Measurements from ENCODE around the gene SREBF2. TPM values are rescaled to one million over a fixed set of nuclear protein-coding genes. Genes with fewer than 3 reads are reported as not detected.
"Not testable (repeated sequence)": the region's sequence is repeated elsewhere in the genome, so short reads cannot be mapped to it uniquely, and the experiment has no call there.

Gene SREBF2
- polyA plus RNA-seq, 3 donors: 20.8 to 40.6 (median 35.8) TPM

DNA sequence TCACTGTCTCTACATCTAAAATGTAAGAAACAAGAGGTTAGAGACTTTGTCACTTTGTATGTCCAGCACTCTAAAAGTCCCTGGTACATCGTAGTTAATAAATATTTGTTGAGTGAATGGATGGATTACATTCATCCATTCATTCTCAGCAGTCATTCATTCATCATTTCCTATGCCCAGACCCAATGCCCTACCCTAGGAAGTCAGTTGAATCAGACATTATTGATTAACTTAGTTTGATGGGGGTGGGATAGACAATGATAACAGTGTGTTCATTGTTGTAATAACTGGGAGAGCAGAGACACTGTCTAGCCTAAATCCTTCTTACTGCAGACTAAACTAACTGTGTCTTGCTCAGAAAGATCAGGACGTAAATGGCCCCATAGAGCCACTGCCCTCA lies 115.2 kb downstream of the SREBF2 start:
- H3K27ac ChIP-seq (ENCODE audit: low read depth, low read length): no peak overlapping the region
- 86 to 95% (median 91%) methylated on average over 2 of the region's 2 CpGs for WGBS, 3 donors

DNA sequence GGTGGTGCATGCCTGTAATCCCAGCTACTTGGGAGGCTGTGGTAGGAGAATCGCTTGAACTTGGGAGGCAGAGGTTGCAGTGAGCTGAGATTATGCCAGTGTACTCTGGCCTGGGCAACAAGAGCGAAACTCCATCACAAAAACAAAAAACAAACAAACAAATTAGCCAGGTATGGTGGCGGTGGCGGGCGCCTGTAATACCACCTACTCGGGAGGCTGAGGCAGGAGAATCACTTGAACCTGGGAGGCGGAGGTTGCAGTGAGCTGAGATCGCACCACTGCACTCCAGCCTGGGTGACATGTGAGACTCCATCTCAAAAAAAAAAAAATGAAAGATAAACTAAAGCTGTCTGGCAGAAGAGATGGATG lies 116.0 kb downstream of the SREBF2 start:
- not testable (repeated sequence) for H3K27ac ChIP-seq (ENCODE audit: low read depth, low read length)
- 83 to 94% (median 84%) methylated on average over 8 of the region's 8 CpGs for WGBS, 3 donors

DNA sequence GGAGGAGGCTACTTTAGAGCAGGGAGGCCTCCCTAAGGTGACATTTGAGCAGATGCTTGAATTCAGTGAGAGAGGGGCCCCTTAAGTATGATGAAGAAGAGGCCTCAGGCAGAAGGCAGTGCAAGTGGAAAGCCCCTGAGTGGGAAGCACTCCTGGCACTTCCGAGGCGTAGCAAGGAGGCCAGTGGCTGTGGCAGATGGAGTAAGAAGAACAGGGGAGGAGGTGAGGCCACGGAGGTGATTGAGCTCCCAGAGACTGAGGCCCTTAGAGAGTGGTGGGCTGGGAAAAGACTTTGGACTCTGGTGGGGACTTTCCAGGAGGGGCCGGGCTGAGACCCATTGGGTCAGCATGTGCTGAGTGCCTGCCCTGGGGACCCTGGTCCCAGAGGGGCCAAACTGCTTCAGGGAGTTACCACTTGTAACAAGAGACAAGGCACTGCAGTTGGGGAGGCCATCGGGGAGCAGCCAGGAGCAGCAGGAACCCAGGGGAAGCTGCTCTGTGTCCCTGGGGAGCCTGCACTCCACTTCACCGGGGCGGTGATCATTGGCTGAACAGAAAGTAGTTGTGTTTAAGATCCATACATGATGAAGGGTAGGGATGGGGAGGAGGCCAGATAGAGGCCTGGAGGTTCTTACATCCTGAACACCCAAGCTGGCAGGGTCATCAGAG lies 116.5 kb downstream of the SREBF2 start:
- no peak overlapping the region for H3K27ac ChIP-seq (ENCODE audit: low read depth, low read length)
- 88 to 92% (median 90%) methylated on average over 7 of the region's 7 CpGs for WGBS, 3 donors

DNA sequence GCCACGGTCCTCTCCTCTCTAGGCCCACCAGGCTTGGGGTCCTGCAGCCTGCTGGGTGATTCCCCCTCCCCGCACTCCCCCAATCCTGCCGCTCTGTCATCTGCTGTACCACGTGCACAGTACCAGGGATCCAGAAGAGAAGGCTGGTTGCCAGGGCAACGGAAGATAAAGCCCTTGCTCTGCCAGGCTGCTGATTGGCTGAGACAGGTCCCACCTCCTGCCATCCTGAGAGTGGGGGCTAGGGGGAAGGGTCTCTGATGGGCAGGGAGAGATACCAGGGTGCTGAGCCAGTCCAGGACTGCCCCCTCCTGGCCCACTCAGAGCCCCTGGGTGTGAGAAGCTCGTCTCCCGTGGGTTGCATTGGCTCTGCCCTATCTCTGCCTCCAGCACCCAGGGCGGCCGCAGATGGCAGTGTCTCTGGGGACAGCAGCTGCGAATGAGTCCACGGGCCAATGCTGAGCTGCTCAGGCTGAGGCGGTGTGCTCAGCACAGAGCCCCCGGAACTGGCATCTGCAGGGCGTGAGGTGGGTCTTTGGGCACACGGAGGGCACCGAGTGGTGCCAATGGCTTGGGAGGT lies 119.1 kb downstream of the SREBF2 start, which contains the start of gene SMIM45:
SMIM45 (plus strand) TSS at position 253 of the 577 bp plus-strand sequence.
- 49 to 72% (median 72%) methylated on average over 15 to 16 of the region's 16 CpGs for WGBS, 3 donors
- H3K27ac ChIP-seq (ENCODE audit: low read depth, low read length): no peak within 1 kb of the TSS

DNA sequence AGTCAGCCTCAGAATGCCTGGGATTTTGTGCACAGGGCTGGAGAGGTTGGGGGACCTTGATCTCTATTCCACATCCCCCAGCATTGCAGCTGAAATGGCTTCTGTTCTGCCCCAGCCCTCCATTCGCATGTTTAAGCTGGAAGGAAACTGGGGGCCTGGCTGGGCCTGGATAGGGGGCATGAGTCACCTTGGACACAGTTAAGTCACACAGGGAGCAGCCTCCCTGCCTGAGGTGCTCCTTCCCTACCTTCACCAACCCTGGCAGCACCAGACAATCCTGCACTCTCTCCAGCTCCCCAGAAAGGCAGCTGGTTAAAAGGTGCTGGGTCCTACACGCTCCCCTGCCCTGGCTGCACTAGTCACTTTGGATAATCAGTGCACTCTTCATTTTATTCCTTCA lies 119.8 kb downstream of the SREBF2 start:
- 88 to 91% (median 90%) methylated on average over 2 of the region's 2 CpGs for WGBS, 3 donors
- H3K27ac ChIP-seq (ENCODE audit: low read depth, low read length): no peak overlapping the region

Other genes with a start within 250 kb of the SREBF2 start
- gene PMM1, start 243.3 kb upstream of the SREBF2 start, polyA plus RNA-seq: 100 to 1,000 TPM in 1 of 3 donors, 10 to 100 TPM in 2; 41.9 to 171 (median 68.4) TPM
- gene DESI1, start 212.1 kb upstream of the SREBF2 start, polyA plus RNA-seq: 10 to 100 TPM in 2 of 3 donors, 1 to 10 TPM in 1; 7.0 to 19.6 (median 16.8) TPM
- gene XRCC6, start 211.8 kb upstream of the SREBF2 start, polyA plus RNA-seq: 100 to 1,000 TPM in 2 of 3 donors, 10 to 100 TPM in 1; 82.5 to 158 (median 152) TPM
- gene SNU13, start 144.2 kb upstream of the SREBF2 start, polyA plus RNA-seq: 100 to 1,000 TPM in 2 of 3 donors, 10 to 100 TPM in 1; 78.2 to 139 (median 121) TPM
- gene MEI1, start 133.6 kb upstream of the SREBF2 start, polyA plus RNA-seq: 1 to 10 TPM in 1 of 3 donors, under 1 TPM in 2; 0.34 to 1.6 (median 0.86) TPM
- 1 to 10 TPM in 2 of 3 donors, under 1 TPM in 1; 0.79 to 2.9 (median 1.8) TPM for gene CCDC134, start 32.4 kb upstream of the SREBF2 start, polyA plus RNA-seq
- not detected for gene SHISA8, start 82.0 kb downstream of the SREBF2 start, polyA plus RNA-seq
- under 1 TPM in 2 of 3 donors, not detected in 1; 0.19 to 0.38 TPM for gene TNFRSF13C, start 93.7 kb downstream of the SREBF2 start, polyA plus RNA-seq
- gene CENPM, start 114.0 kb downstream of the SREBF2 start, polyA plus RNA-seq: 1 to 10 TPM in 2 of 3 donors, under 1 TPM in 1; 0.74 to 3.1 (median 1.1) TPM
- under 1 TPM; 0.09 to 0.79 (median 0.70) TPM for gene SEPTIN3, start 136.3 kb downstream of the SREBF2 start, polyA plus RNA-seq
- 1 to 10 TPM in 1 of 3 donors, under 1 TPM in 2; 0.18 to 1.1 (median 0.45) TPM for gene WBP2NL, start 165.7 kb downstream of the SREBF2 start, polyA plus RNA-seq
- gene NAGA, start 237.7 kb downstream of the SREBF2 start, polyA plus RNA-seq: 10 to 100 TPM in 1 of 3 donors, 1 to 10 TPM in 2; 6.6 to 17.6 (median 7.6) TPM
- 10 to 100 TPM in 2 of 3 donors, 1 to 10 TPM in 1; 7.9 to 14.5 (median 11.8) TPM for gene PHETA2, start 241.1 kb downstream of the SREBF2 start, polyA plus RNA-seq
- 100 to 1,000 TPM in 1 of 3 donors, 10 to 100 TPM in 2; 53.3 to 129 (median 86.4) TPM for gene SMDT1, start 246.6 kb downstream of the SREBF2 start, polyA plus RNA-seq